Measurements from ENCODE around the gene ESRRB. TPM values are rescaled to one million over a fixed set of nuclear protein-coding genes. Genes with fewer than 3 reads are reported as not detected.
A peak's percentile ranks its signal among the peaks of the same experiment; 100 is the strongest.

Gene ESRRB
- total RNA-seq, 1 experiment from 2014 or later = 1.6 TPM

GRCh38 chr14:76412501-76412900 is 36.6 kb downstream of the ESRRB start (continued):
- TF ChIP-seq HMGA2 (CRISPR knock-in tag; IDR thresholded peaks at IDR 0.05) = no peak
- TF ChIP-seq E2F5 (CRISPR knock-in tag; IDR thresholded peaks at IDR 0.05) = no peak

DNA sequence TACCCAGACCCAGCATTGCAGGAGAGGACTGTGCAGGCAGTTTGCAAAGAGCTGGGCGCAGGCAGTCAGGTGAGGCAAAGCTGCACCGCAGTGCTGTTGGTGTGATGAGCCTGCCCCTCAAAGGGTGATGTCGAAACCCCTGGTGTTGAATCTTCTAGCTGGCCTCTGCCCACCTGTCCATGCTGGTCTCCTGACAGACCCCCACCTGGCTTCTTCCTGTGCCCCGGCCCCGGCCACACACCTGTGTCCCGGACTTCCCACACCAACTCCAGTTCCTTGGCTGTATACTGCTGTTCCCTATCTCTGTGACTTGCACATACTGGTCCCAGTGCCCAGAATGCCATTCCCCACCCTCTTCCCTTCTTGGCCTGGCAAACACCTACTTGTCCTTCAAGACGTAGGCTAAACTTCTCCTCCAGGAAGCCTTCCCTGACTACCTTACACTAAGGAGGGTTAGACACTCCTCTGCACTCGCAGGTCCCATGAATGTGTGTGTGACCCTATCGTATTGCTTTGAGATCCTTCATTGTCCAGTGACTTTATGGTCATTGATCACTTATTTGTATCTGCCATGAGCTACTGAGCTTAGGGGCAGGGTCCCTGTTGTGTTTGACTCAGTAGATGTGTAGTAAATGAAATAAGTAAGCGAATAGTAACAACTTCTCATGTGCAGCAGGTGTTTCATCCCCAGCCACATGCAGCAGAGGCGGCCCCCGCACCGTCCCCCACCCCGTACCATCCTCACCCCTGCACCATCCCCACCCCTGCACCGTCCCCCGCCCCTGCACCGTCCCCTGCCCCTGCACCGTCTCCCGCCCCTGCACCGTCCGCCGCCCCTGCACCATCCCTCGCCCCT is 37.4 kb downstream of the ESRRB start:
- no peak overlapping the region for H3K27ac Mint-ChIP-seq
- DNase-seq (ENCODE audit: low spot score) = no peak
- peaks cover 38% of the 10 kb centered on the region for H3K4me1 Mint-ChIP-seq
- H3K9me3 Mint-ChIP-seq = no peaks in the 10 kb centered on the region
- H3K4me3 Mint-ChIP-seq = peak overlapping the region; percentile 59
- H3K36me3 Mint-ChIP-seq = no peaks in the 10 kb centered on the region
- ChIA-PET CTCF (interaction anchor here (1.1 kb wide), 1 partner anchor 9 kb away, joined by 3 read pairs; no protein-coding TSS in a partner anchor), POLR2A (no interaction called here)
- peak; percentile 18 for ATAC-seq
- no peaks in the 10 kb centered on the region for H3K27me3 Mint-ChIP-seq (ENCODE audit: low read depth)
- TF ChIP-seq IRF1 (CRISPR knock-in tag; IDR thresholded peaks at IDR 0.05) (no peak), GRHL2 (CRISPR knock-in tag; IDR thresholded peaks at IDR 0.05; ENCODE audit: insufficient replicate concordance, severe bottlenecking) (no peak), CREM (CRISPR knock-in tag; IDR thresholded peaks at IDR 0.05) (no peak), STAT6 (CRISPR knock-in tag; conservative IDR thresholded peaks at IDR 0.05; ENCODE audit: low read depth) (no peak), ZNF263 (CRISPR knock-in tag; IDR thresholded peaks at IDR 0.05; ENCODE audit: low read depth) (no peak), ERG (CRISPR knock-in tag; IDR thresholded peaks at IDR 0.05) (no peak), NFE2L1 (CRISPR knock-in tag; IDR thresholded peaks at IDR 0.05) (no peak), MXD4 (CRISPR knock-in tag; IDR thresholded peaks at IDR 0.05; ENCODE audit: borderline replicate concordance) (no peak), ZNF671 (CRISPR knock-in tag; IDR thresholded peaks at IDR 0.05) (no peak), HMGA2 (CRISPR knock-in tag; IDR thresholded peaks at IDR 0.05) (no peak)
- TF ChIP-seq, protein P1, sequence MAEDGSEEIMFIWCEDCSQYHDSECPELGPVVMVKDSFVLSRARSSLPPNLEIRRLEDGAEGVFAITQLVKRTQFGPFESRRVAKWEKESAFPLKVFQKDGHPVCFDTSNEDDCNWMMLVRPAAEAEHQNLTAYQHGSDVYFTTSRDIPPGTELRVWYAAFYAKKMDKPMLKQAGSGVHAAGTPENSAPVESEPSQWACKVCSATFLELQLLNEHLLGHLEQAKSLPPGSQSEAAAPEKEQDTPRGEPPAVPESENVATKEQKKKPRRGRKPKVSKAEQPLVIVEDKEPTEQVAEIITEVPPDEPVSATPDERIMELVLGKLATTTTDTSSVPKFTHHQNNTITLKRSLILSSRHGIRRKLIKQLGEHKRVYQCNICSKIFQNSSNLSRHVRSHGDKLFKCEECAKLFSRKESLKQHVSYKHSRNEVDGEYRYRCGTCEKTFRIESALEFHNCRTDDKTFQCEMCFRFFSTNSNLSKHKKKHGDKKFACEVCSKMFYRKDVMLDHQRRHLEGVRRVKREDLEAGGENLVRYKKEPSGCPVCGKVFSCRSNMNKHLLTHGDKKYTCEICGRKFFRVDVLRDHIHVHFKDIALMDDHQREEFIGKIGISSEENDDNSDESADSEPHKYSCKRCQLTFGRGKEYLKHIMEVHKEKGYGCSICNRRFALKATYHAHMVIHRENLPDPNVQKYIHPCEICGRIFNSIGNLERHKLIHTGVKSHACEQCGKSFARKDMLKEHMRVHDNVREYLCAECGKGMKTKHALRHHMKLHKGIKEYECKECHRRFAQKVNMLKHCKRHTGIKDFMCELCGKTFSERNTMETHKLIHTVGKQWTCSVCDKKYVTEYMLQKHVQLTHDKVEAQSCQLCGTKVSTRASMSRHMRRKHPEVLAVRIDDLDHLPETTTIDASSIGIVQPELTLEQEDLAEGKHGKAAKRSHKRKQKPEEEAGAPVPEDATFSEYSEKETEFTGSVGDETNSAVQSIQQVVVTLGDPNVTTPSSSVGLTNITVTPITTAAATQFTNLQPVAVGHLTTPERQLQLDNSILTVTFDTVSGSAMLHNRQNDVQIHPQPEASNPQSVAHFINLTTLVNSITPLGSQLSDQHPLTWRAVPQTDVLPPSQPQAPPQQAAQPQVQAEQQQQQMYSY (CRISPR knock-in tag; IDR thresholded peaks at IDR 0.05) = no peak
- TF ChIP-seq, protein P2, sequence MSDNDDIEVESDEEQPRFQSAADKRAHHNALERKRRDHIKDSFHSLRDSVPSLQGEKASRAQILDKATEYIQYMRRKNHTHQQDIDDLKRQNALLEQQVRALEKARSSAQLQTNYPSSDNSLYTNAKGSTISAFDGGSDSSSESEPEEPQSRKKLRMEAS (CRISPR knock-in tag; IDR thresholded peaks at IDR 0.05) = no peak
- TF ChIP-seq, protein P3, sequence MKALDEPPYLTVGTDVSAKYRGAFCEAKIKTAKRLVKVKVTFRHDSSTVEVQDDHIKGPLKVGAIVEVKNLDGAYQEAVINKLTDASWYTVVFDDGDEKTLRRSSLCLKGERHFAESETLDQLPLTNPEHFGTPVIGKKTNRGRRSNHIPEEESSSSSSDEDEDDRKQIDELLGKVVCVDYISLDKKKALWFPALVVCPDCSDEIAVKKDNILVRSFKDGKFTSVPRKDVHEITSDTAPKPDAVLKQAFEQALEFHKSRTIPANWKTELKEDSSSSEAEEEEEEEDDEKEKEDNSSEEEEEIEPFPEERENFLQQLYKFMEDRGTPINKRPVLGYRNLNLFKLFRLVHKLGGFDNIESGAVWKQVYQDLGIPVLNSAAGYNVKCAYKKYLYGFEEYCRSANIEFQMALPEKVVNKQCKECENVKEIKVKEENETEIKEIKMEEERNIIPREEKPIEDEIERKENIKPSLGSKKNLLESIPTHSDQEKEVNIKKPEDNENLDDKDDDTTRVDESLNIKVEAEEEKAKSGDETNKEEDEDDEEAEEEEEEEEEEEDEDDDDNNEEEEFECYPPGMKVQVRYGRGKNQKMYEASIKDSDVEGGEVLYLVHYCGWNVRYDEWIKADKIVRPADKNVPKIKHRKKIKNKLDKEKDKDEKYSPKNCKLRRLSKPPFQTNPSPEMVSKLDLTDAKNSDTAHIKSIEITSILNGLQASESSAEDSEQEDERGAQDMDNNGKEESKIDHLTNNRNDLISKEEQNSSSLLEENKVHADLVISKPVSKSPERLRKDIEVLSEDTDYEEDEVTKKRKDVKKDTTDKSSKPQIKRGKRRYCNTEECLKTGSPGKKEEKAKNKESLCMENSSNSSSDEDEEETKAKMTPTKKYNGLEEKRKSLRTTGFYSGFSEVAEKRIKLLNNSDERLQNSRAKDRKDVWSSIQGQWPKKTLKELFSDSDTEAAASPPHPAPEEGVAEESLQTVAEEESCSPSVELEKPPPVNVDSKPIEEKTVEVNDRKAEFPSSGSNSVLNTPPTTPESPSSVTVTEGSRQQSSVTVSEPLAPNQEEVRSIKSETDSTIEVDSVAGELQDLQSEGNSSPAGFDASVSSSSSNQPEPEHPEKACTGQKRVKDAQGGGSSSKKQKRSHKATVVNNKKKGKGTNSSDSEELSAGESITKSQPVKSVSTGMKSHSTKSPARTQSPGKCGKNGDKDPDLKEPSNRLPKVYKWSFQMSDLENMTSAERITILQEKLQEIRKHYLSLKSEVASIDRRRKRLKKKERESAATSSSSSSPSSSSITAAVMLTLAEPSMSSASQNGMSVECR (CRISPR knock-in tag; IDR thresholded peaks at IDR 0.05; ENCODE audit: borderline replicate concordance) = no peak
- TF ChIP-seq, protein P4, sequence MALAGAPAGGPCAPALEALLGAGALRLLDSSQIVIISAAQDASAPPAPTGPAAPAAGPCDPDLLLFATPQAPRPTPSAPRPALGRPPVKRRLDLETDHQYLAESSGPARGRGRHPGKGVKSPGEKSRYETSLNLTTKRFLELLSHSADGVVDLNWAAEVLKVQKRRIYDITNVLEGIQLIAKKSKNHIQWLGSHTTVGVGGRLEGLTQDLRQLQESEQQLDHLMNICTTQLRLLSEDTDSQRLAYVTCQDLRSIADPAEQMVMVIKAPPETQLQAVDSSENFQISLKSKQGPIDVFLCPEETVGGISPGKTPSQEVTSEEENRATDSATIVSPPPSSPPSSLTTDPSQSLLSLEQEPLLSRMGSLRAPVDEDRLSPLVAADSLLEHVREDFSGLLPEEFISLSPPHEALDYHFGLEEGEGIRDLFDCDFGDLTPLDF (CRISPR knock-in tag; IDR thresholded peaks at IDR 0.05) = no peak
- TF ChIP-seq, protein P5, sequence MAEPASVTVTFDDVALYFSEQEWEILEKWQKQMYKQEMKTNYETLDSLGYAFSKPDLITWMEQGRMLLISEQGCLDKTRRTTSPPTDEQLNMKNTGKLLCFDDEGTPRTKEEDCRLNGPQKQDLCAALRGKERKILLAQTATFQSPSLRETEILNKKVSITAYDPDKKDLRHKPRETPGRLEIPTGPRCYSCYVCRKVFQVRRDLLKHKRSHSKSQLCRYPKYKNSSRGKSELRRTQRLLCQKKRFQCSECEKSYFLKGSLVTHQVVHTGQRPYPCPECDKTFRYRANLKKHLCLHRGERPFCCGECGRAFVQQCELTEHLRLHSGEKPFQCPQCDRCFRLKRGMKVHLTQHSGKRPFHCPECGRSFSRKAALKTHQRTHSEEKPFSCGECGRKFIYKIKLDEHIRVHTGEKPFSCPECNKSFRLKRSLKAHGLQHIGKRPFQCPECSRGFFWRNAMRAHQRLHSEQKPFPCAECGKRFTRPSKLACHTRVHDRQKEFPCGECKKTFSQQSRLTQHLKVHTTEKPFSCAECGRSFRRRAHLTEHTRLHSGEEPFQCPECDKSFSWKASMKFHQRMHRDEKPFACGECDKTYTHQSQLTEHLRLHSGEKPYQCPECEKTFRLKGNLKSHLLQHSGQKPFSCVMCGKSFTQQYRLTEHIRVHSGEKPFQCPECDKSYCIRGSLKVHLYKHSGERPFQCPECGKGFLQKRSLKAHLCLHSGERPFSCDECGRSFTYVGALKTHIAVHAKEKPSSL (CRISPR knock-in tag; conservative IDR thresholded peaks at IDR 0.05) = no peak

Measured in WTC11 (cell line).